ENCODE data around the gene ANO9.

Gene ANO9, protein sequence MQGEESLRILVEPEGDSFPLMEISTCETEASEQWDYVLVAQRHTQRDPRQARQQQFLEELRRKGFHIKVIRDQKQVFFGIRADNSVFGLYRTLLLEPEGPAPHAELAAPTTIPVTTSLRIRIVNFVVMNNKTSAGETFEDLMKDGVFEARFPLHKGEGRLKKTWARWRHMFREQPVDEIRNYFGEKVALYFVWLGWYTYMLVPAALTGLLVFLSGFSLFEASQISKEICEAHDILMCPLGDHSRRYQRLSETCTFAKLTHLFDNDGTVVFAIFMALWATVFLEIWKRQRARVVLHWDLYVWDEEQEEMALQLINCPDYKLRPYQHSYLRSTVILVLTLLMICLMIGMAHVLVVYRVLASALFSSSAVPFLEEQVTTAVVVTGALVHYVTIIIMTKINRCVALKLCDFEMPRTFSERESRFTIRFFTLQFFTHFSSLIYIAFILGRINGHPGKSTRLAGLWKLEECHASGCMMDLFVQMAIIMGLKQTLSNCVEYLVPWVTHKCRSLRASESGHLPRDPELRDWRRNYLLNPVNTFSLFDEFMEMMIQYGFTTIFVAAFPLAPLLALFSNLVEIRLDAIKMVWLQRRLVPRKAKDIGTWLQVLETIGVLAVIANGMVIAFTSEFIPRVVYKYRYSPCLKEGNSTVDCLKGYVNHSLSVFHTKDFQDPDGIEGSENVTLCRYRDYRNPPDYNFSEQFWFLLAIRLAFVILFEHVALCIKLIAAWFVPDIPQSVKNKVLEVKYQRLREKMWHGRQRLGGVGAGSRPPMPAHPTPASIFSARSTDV

DNA sequence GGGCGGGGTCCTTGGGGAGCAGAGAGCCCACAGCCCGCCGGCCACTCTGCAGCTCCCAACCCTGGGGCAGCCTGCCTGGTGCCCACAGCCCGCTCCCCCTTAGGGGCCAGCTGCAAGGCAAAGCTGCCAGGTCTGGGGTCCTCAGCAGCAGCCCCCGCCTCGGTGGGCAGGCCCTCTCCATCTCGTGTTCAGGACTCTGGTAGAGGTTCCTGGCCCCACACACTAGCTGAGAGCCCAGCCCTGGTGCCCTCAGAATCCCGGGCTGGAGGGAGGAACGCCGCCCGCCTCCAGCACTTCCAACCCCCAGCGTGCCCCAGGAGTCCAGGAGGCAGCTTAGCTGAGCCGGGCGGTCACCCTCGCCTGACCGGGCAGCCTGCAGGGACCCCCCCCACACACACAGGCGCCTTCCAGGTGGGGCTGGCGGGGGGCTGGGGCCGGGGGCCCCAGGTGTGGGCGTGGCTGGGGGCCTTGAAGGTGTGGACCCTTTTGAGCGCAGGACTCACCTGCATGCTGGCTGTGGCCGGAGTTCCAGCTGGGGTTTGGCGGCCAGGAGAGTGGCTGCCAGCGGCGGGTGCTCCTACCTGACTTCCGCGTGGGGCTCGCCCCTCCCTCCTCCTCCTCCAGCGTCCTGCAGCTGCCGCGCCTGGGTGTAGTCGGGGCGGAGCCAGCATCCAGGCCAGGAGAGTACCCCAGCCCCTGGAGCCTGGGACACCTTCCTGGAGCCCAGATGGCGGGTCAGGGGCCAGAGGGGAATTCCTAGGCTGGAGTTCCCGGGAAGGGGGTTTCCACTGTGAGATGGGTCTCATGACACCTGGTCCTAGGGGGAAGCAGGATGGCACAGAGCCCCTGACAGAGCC is at the start of gene ANO9:
Gene ANO9, minus strand, starts transcription at position 594 of the 857 bp plus-strand sequence. Its CDS starts 85 bp downstream, at position 509.
- DNase-seq: peak; percentile 49

DNA sequence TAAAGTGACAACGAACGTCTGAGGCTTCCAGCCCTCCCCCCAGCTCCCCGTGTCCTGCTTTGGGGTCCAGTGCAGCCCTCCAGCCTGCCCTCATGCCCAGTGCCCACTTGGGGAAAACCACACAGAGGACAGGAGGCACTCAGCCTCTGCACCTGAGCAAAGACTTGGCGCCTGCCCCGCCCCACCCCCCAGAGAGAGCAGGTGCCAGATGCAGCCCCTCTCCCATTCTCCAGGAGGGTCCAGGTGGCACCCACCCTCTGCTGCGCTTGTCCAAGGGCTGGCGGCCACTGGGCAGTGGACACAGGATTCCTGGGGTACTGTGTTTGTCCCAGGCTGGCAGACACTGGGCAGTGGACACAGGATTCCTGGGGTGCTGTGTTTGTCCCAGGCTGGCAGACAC is 49.5 kb upstream of the ANO9 start:
- no peak for DNase-seq

GRCh38 chr11:490930-491260 is 49.1 kb upstream of the ANO9 start:
- DNase-seq: no peak

DNA sequence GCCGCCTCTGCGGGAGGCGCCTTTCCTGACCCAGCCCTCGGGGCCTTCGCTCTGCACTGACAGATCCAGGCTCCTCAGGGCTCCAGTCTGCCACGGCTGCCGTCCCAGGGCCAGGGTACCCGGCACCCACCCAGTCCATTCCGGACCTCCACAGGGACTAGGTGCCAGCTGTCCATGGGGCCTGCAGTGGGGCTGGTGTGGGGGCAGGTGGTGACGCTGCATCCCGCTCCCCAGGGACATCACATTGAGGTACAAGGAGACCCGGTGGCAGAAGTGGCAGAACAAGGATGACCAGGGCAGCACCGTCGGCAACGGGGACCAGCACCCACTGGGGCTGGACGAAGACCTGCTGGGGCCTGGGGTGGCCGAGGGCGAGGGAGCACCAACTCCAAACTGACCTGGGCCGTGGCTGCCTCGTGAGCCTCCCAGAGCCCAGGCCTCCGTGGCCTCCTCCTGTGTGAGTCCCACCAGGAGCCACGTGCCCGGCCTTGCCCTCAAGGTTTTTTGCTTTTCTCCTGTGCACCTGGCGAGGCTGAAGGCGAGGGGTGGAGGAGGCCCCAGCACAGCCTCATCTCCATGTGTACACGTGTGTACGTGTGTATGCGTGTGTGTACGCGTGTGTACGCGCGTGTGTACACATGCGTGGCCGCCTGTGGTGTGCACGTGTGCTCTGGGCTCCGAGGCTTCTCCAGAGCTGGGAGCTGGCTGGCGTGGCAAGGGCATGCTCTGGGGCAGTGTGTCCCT is 48.5 kb upstream of the ANO9 start:
- no peak for DNase-seq

DNA sequence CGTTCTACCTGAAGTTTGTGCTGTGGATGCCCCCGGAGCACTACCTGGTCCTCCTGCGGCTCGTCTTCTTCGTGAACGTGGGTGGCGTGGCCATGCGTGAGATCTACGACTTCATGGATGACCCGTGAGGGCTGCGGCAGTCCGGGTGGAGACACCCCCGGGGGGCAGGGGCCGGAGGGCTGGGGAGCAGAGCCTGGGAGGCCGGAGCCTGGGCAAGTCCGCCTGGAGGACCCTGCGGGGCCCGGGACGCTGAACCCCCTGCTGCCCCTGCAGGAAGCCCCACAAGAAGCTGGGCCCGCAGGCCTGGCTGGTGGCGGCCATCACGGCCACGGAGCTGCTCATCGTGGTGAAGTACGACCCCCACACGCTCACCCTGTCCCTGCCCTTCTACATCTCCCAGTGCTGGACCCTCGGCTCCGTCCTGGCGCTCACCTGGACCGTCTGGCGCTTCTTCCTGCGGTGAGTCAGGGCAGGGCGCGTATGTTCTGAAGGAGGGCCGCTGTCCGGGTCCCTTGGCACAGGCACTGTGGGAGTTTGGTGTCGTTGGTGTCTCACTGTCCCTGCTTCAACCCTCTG is 47.9 kb upstream of the ANO9 start:
- no peak for DNase-seq

- no peak for DNase-seq
Measured at GRCh38 chr11:488992-489391, 47.2 kb upstream of the ANO9 start.

DNA sequence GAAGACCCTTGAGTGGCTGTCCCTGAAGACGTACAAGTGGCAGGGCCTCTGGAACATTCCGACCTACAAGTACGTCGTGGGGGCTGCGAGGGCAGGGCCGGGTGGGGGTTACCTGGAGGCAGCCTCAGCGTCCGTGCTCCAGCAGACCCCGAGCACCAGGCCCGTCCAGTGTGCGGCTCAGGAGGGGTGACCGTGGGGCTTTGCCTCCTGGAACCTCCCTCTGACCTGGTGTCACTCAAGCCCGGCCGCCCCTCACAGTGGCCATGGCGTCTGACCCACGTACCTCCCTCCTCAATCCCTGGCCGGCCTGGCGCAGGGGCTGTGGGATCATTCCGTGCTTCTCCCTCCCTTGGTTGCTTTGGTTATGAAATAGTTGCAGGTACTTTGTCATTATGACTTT is 46.8 kb upstream of the ANO9 start:
- no peak for DNase-seq

GRCh38 chr11:488062-488461 is 46.3 kb upstream of the ANO9 start:
- DNase-seq: no peak

DNA sequence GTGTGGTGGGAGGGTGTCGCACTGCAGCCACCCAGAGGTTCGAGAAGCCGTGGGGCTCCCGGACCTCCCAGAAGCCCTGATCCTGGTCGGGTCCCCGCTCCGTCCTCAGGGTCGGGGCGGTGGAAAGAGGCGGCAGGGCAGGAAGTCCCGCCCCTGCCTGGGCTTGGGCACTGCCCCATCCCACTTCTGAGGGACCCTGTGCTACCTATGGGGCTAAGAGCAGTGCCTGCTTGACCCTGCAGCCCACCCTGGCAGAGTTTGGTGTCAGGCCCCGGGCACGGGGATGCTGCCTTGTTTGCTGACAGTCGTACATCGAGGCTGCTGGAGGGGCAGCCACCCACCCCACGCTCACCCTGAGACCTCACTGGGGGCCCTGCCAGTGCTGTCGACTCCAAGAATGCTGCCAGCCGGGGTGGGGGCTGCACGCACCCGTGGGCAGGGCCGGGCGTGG is 45.8 kb upstream of the ANO9 start:
- no peak for DNase-seq

GRCh38 chr11:486189-486588 is 44.4 kb upstream of the ANO9 start:
- DNase-seq: no peak

GRCh38 chr11:484616-485015 is 42.8 kb upstream of the ANO9 start:
- DNase-seq: no peak

GRCh38 chr11:479311-479710 is 37.5 kb upstream of the ANO9 start:
- DNase-seq: no peak

DNA sequence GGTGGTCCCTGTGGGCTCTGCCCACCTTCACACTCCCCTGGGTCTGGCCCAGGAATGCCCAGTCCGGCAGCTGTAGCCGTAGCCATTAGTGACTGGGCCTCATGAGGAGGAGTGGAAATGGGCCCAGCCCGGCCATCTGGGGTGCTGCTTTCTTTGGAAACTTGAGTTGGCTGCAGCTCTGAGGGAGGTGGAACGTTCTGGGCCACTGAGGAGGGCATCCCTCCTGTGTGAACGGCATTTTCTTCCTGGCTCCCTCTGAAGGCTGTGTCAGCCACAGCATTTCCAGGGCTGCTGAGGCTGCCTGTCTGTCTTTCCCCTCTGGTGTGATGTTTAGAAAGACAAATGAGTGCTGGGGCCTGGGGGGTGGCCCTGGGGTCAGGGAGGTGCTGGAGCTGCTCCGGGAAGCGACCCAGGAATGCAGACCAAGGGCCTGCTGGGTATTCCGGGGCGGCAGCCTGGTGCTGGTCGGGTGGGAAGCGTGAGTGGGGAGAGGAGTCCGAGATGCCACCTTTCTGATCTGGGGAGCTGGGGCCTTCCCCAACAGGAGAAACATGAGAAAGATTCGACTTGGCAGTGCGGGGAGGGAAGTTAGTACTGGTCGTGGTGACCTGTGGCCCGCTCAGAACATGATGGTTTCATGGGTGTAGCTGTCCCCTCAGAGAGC is 35.4 kb upstream of the ANO9 start:
- no peak for DNase-seq

DNA sequence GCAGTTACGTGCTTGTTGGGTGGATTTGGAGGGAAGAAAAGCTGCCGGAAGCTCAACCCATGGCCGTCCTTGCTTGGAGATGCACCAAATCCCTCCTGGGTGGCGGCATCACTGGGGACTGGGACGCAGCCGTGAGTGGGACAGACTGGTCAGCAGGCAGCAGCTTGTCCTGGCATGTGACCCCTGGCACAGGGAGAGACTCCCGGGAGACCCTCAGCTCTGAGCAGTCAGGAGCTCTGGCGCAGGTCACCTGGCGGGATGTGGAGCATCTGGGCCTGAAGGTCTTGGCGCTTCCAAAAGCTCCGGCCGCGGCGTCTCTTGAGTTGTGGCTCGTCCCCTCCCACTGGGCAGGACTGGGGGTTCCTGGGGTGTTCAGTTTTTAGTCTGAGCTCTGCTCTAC is 34.6 kb upstream of the ANO9 start:
- no peak for DNase-seq

GRCh38 chr11:475941-476340 is 34.1 kb upstream of the ANO9 start:
- no peak for DNase-seq

DNA sequence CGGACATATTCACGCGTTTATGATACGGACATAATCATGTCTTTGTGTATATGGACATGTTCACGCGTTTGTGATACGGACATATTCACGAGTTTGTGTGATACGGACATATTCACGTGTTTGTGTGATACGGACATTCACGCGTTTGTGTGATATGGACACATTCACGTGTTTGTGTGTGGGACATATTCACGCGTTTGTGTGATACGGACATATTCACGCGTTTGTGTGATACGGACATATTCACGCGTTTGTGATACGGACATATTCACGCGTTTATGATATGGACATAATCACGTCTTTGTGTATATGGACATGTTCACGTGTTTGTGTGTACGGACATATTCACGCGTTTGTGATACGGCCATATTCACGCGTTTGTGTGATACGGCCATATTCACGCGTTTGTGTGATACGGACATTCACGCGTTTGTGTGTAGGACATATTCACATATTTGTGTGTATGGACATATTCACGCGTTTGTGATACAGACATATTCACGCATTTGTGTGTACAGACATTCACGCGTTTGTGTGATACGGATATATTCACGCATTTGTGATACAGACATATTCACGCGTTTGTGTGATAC is 33.2 kb upstream of the ANO9 start:
- DNase-seq: no peak

DNA sequence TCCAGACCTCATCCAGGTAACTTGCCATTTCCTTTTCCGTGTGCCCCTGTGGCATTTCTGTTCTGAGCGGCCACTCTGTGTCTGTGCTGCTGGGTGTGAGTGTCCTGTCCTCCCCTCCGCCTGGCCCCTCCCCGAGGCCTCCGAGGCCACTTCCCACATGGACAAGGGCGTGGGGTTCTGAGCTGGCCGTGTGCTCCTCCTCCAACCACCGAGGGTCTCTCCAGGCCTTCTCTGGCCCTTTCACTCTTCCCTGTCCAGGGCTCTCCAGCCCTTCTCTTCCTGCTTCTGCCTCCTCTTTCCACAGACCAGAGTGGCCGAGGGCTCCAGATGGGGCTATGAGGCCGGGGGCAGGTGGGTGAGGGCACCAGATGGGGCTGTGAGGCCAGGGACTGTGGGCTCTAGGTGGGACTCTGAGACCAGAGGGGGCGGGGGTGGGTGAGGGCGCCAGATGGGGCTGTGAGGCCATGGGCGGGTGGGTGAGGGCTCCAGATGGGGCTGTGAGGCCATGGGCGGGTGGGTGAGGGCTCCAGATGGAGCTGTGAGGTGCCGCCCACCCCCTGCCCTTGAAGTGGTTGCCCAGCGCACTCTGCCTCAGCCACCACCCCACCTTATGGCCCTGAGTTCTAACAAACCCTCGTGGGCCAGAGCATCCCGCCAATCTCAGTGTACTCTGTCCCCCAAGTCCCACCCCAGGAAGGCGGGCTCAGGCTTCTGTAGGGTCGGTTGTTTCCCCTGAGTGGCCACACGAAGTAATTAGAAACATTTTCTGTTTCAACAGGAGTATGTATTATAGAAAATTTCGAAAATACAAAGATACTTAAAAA is 32.4 kb upstream of the ANO9 start:
- DNase-seq: no peak

DNA sequence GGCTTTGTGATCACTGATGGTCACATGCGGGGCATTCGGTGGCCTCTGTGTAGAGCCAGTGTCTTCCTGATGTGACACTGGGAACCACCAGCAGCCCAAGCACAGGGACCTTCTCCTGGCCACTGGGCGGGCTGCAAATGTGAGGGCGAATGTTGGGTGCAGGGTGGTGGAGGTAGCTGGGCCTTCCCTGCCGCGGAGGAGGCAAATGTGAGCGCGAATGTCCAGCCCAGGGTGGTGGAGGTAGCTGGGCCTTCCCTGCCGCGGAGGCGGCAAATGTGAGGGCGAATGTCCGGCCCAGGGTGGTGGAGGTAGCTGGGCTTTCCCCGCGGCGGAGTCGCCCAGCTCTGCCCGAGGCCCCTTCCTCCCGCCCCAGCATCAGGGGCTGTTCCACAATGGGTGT is 31.6 kb upstream of the ANO9 start:
- DNase-seq: no peak

GRCh38 chr11:472816-473215 is 31.0 kb upstream of the ANO9 start:
- DNase-seq: no peak

DNA sequence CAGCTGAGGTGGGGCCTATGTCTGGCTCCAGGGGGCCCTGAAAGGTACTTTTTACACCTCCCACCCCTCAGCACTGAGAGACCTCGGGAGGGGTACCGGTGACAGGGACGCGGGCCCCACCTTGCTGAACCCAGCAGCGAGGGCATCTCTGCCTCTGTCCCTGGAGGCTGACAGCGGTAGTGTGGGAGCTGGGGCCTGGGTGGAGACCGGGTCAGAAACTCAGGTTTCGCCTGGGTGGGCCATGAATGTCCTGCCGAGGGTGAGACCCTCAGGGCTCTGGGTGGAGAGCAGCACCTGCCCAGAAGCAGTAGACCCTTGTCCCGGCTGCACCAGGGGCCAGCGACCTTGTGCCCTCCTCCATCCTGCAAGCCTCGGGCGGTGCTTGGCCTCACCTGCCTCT is 30.5 kb upstream of the ANO9 start:
- DNase-seq: no peak
